Islet precursor cell (in vitro differentiated cells): ENCODE data around the gene NOL7.

Experiments
- DNase-seq: peaks from one replicate; pipeline ENCODE4 v3.0.0-alpha.2; 2018

NOL7 gene

GRCh38 chr6:13614926-13615791, at the start of gene NOL7:
TSS of gene NOL7 (plus strand) at chr6:13615335. CDS start at chr6:13615359, 24 bp downstream.
- DNase-seq, result peak; percentile 98

- no peak for DNase-seq
Observed at GRCh38 chr6:13565921-13566320, 49.2 kb upstream of the NOL7 start.

GRCh38 chr6:13566500-13566899, 48.6 kb upstream of the NOL7 start:
- no peak for DNase-seq

- DNase-seq, result no peak
Observed at GRCh38 chr6:13568970-13569369, 46.2 kb upstream of the NOL7 start.

GRCh38 chr6:13572240-13572639, 42.9 kb upstream of the NOL7 start:
- DNase-seq, result no peak

GRCh38 chr6:13572951-13573654, 42.0 kb upstream of the NOL7 start:
- no peak for DNase-seq

GRCh38 chr6:13573669-13574110, 41.4 kb upstream of the NOL7 start:
- DNase-seq, result peak; percentile 75

GRCh38 chr6:13574149-13574570, 41.0 kb upstream of the NOL7 start:
- DNase-seq, result peak; percentile 98

GRCh38 chr6:13574571-13575376, 40.4 kb upstream of the NOL7 start, which contains the start of gene SIRT5:
TSS of gene SIRT5 (plus strand) at chr6:13574601. CDS start at chr6:13584111, 9,510 bp downstream.
- peak; percentile 95 for DNase-seq

- DNase-seq, result no peak
Observed at GRCh38 chr6:13575377-13575775, 39.8 kb upstream of the NOL7 start.

- no peak for DNase-seq
Observed at GRCh38 chr6:13576017-13576416, 39.1 kb upstream of the NOL7 start.

- no peak for DNase-seq
Observed at GRCh38 chr6:13577926-13578325, 37.2 kb upstream of the NOL7 start.

- no peak for DNase-seq
Observed at GRCh38 chr6:13579911-13580310, 35.2 kb upstream of the NOL7 start.

GRCh38 chr6:13581700-13582229, 33.4 kb upstream of the NOL7 start:
- DNase-seq, result no peak

GRCh38 chr6:13586603-13587542, 28.3 kb upstream of the NOL7 start:
- DNase-seq, result no peak

GRCh38 chr6:13589801-13590200, 25.3 kb upstream of the NOL7 start:
- DNase-seq, result no peak

GRCh38 chr6:13590574-13591153, 24.5 kb upstream of the NOL7 start:
- no peak for DNase-seq

- DNase-seq, result no peak
Observed at GRCh38 chr6:13591205-13591921, 23.8 kb upstream of the NOL7 start.

- no peak for DNase-seq
Observed at GRCh38 chr6:13593103-13593502, 22.0 kb upstream of the NOL7 start.

- no peak for DNase-seq
Observed at GRCh38 chr6:13593720-13594119, 21.4 kb upstream of the NOL7 start.

GRCh38 chr6:13597073-13597472, 18.1 kb upstream of the NOL7 start:
- DNase-seq, result no peak
